Smooth muscle cell (in vitro differentiated cells): ENCODE results near the gene RAB43. TPM values are rescaled to one million over a fixed set of nuclear protein-coding genes. Genes with fewer than 3 reads are reported as not detected.

Source experiments
- DNase-seq: peaks from one replicate; lab custom pipeline; 2025; ENCODE audit not compliant: unreplicated experiment; lab: John Stamatoyannopoulos, UW
- H2AFZ ChIP-seq: fragments of 200-600 bp; sonication (generic); 2 replicates; pipeline ENCODE4 v1.6.0; 2016; ENCODE audit warnings: antibody characterized with exemption, low read depth, mild to moderate bottlenecking
- H3F3A ChIP-seq: fragments of 200-600 bp; sonication (generic); 2 replicates; pipeline ENCODE4 v1.6.0; 2017; ENCODE audit warnings: antibody characterized with exemption, low read depth
- H3K27ac ChIP-seq: fragments of 200-600 bp; sonication (generic); 2 replicates; pipeline ENCODE4 v1.5.1; 2016; ENCODE audit warnings: low read depth, mild to moderate bottlenecking
- H3K27me3 ChIP-seq: fragments of 200-600 bp; sonication (generic); 2 replicates; pipeline ENCODE4 v1.6.1; 2016; ENCODE audit warnings: low read depth, mild to moderate bottlenecking
- H3K36me3 ChIP-seq: fragments of 200-600 bp; sonication (generic); 2 replicates; pipeline ENCODE4 v1.5.1; 2016; ENCODE audit warnings: low read depth
- H3K4me1 ChIP-seq: fragments of 200-600 bp; sonication (generic); 2 replicates; pipeline ENCODE4 v1.5.1; 2016; ENCODE audit warnings: low read depth
- H3K4me2 ChIP-seq: fragments of 200-600 bp; sonication (generic); 2 replicates; pipeline ENCODE4 v1.6.0; 2016; ENCODE audit warnings: mild to moderate bottlenecking
- H3K4me3 ChIP-seq: fragments of 200-600 bp; sonication (generic); 2 replicates; pipeline ENCODE4 v1.5.1; 2016; ENCODE audit warnings: mild to moderate bottlenecking
- H3K79me2 ChIP-seq: fragments of 200-600 bp; sonication (generic); 2 replicates; pipeline ENCODE4 v1.6.0; 2016; ENCODE audit warnings: low read depth, mild to moderate bottlenecking
- H3K9ac ChIP-seq: fragments of 200-600 bp; sonication (generic); 2 replicates; pipeline ENCODE4 v1.6.0; 2016; ENCODE audit warnings: low read depth
- H3K9me3 ChIP-seq: fragments of 200-600 bp; sonication (generic); replicated peaks from 2 replicates; pipeline ENCODE4 v1.5.1; 2016; ENCODE audit warnings: low read depth
- H4K20me1 ChIP-seq: fragments of 200-600 bp; sonication (generic); 2 replicates; pipeline ENCODE4 v1.6.0; 2016; ENCODE audit warnings: low read depth
- CTCF ChIP-seq: fragments of 200-600 bp; sonication (generic); IDR thresholded peaks from 2 replicates; pipeline ENCODE4 v1.5.1; 2017; ENCODE audit warnings: borderline replicate concordance, mild to moderate bottlenecking, antibody characterized with exemption; ENCODE audit not compliant: insufficient read depth, poor library complexity, severe bottlenecking
- WGBS: methylation state at CpG from one replicate; pipeline ENCODE4 v1.1.7; 2016; ENCODE audit warnings: low lambda C conversion rate; 5-methylcytosine and 5-hydroxymethylcytosine counted together
- polyA plus RNA-seq: library from polyadenylated mRNA; unstranded; fragments of >200 nt; fragmentation: Nextera tagmentation; extraction: Ambion mirVana; gene quantifications from 2 replicates; pipeline ENCODE4 v1.2.1, GENCODE V29; 2016
- total RNA-seq: library from RNA; depleted of rRNA; stranded (reverse); fragments of >200 nt; gene quantifications from 2 replicates; pipeline ENCODE4 v1.2.3, GENCODE V29; 2014

The RAB43 gene
- total and polyA plus RNA-seq, 2 experiments from 2014 or later = 9.5 to 20.8 TPM

DNA sequence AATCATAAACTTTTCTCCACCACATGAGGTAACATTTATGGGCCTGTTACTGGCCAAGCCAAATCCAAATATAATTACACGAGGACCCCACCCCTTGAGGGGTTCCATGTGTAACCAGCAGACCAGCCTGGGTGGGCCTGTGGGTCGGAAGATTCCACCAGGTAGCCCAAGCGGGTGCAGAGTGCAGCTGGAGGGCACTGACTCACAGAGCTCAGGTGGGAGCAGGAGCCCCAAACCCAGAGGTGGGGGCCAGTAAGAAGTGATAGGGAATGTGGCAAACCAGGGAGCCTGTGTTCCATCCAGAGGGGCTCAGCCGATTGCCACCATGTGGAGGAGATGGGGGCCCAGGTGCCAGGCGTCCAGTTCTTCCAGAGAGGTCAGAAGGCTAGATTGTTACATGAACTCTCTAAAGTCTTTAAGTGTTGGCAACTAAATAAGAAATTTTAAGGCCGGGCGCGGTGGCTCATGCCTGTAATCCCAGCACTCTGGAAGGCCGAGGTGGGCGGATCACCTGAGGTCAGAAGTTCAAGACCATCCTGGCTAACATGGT is 58.4 kb downstream of the RAB43 start:
- 92% methylated on average over 10 of the region's 10 CpGs for WGBS
- H4K20me1 ChIP-seq = no peaks in the 10 kb centered on the region
- no peak overlapping the region for H3K4me2 ChIP-seq
- no peak overlapping the region for H3K9ac ChIP-seq
- no peak overlapping the region for H3K4me3 ChIP-seq
- H3K27me3 ChIP-seq = no peaks in the 10 kb centered on the region
- no peak overlapping the region for H3K27ac ChIP-seq
- no peak overlapping the region for H2AFZ ChIP-seq
- H3K79me2 ChIP-seq = no peaks in the 10 kb centered on the region
- H3K9me3 ChIP-seq = no peaks in the 10 kb centered on the region
- H3K36me3 ChIP-seq = no peaks in the 10 kb centered on the region
- H3F3A ChIP-seq = no peaks in the 10 kb centered on the region
- no peak for TF ChIP-seq CTCF
- DNase-seq = no peak
- H3K4me1 ChIP-seq = no peaks in the 10 kb centered on the region

GRCh38 chr3:129061888-129062834 is 59.4 kb downstream of the RAB43 start:
- H3K79me2 ChIP-seq = no peaks in the 10 kb centered on the region
- TF ChIP-seq CTCF = no peak
- no peaks in the 10 kb centered on the region for H3K36me3 ChIP-seq
- H3K4me3 ChIP-seq = no peak overlapping the region
- no peaks in the 10 kb centered on the region for H3K27me3 ChIP-seq
- no peaks in the 10 kb centered on the region for H3K4me1 ChIP-seq
- H3F3A ChIP-seq = no peaks in the 10 kb centered on the region
- H3K4me2 ChIP-seq = no peak overlapping the region
- H3K27ac ChIP-seq = no peak overlapping the region
- no peak for DNase-seq
- H3K9me3 ChIP-seq = no peaks in the 10 kb centered on the region
- H3K9ac ChIP-seq = no peak overlapping the region
- H2AFZ ChIP-seq = no peak overlapping the region
- 92% methylated on average over 32 of the region's 32 CpGs for WGBS
- H4K20me1 ChIP-seq = no peaks in the 10 kb centered on the region

DNA sequence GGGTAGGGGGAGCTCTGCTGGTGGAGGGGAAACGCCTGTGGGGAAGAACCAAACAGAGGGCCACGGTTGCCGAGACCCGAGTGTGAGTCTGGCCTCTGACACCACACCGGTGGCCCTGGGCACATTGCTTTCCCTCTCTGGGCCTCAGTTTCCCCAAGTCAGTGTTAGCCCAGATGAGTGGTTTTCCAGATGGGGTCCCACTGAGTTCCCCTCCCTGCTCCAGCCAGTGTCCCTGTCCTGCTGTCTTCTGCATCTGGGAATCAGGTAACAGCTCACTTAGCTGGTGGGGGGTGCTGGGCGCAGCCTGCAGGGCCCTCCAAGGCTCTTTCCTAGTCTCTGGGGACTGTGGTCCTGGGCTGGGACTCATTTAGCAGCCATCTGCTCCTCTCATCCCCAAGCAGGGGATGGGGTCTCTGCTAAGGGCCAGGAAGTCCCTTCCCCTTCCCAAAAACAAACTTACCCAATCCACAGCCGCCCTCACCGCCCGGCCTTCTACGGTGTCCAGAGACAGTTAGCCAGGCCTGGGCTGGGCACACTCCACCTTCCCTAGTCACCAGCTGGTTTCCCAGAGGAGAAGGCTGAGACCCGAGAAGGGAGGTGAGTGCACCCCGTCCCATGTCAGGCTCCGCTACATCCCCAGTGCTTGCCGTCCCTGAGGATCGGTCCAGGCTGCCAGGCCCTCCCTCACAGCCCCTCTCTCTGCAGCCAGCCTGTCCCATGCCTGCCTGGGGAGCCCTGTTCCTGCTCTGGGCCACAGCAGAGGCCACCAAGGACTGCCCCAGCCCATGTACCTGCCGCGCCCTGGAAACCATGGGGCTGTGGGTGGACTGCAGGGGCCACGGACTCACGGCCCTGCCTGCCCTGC is 60.3 kb downstream of the RAB43 start:
- H3K36me3 ChIP-seq = no peaks in the 10 kb centered on the region
- no peak overlapping the region for H3K9ac ChIP-seq
- no peaks in the 10 kb centered on the region for H3K9me3 ChIP-seq
- no peaks in the 10 kb centered on the region for H3K27me3 ChIP-seq
- no peak overlapping the region for H3K4me3 ChIP-seq
- H3F3A ChIP-seq = no peaks in the 10 kb centered on the region
- H4K20me1 ChIP-seq = no peaks in the 10 kb centered on the region
- H3K4me2 ChIP-seq = no peak overlapping the region
- no peak overlapping the region for H3K27ac ChIP-seq
- no peak for TF ChIP-seq CTCF
- no peaks in the 10 kb centered on the region for H3K4me1 ChIP-seq
- H2AFZ ChIP-seq = no peak overlapping the region
- no peak for DNase-seq
- WGBS = 91% methylated on average over 18 of the region's 19 CpGs
- H3K79me2 ChIP-seq = no peaks in the 10 kb centered on the region
